ENCODE data around the gene SLC35F4.

SLC35F4 gene

DNA sequence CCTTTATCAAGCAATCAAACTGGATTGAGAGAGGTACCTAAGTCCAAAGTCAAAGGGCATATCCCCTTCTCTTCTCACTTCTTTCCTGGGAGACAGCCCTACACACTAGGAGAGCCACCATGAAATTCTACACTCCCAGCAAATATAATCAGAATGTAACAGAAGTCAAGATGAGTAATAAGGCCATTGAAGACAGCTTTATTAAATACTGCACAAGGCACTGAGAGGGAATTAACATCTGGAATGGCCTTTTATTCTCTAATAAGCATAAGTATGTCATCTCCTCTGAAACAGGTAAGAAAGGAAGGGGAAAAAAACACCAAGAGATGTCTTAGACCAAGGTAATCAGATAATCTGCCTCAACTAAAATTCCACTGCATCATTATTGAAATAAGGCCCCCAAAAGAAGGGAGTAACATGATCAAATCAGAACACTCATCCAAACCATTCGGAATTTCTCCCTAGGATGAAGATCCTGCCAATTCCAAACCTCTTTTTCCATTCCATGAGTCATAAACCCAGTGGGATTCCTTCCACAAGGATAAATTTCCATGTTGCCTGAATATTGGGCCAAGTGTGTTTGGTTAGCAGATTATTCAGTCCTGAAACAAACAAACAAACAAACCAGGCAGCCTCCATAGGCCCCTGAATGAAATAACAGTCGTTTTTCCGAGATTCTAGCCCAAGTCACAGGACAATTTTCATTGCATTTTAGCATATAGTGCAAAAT, 19.9 kb downstream of the SLC35F4 start:
- TF ChIP-seq JUND (IDR thresholded peaks at IDR 0.05; ENCODE audit: low read depth), result no peak
- in situ Hi-C loops (cut with HindIII; ENCODE audit: low pct_unique_long_range_greater_than_20kb, low sequenced_read_pairs), result no loop called here
- DNase-seq (ENCODE audit: low read depth in 1 of 2, low spot score in 1 of 2), result no peak

DNA sequence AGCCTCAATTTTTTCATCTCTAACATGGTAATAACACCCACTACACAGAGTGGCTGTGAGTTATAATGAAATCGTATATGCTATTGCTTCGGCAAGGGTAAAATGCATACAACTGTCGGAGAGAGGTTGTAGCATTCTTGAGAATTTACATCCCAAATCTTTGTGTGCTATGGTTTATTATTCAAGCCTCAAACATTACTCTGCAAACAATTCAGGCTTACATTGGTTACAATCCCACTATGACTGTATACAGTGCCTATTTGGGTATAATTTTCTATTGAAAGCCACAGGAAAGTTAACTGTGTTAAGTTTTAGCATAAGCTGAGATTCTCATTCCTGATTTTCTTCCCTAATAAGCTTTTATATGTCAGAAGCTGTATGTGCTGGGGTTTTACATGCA, 20.6 kb downstream of the SLC35F4 start:
- in situ Hi-C loops (cut with HindIII; ENCODE audit: low pct_unique_long_range_greater_than_20kb, low sequenced_read_pairs), result no loop called here
- DNase-seq (ENCODE audit: low read depth in 1 of 2, low spot score in 1 of 2), result no peak
- no peak for TF ChIP-seq JUND (IDR thresholded peaks at IDR 0.05; ENCODE audit: low read depth)

DNA sequence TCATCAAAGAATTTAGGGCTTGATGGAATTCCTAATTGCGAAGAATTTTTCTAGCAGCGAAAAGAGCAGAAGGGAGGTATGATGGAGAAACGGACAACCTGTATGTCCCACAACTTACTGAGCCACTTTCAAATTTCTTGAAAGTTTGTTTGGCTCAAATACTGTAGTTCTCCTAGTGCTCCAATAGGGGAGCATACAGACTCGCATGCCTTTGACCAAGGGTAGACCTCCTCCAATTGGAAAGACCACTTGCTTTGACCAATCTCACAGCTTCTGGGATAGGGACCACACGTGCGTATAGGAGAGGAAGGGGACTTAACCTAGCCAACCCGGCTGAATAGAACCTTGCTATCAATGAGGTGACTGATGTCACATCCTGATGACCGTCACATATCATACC, 28.6 kb downstream of the SLC35F4 start:
- TF ChIP-seq JUND (IDR thresholded peaks at IDR 0.05; ENCODE audit: low read depth), result no peak
- in situ Hi-C loops (cut with HindIII; ENCODE audit: low pct_unique_long_range_greater_than_20kb, low sequenced_read_pairs), result no loop called here
- DNase-seq (ENCODE audit: low read depth in 1 of 2, low spot score in 1 of 2), result no peak

DNA sequence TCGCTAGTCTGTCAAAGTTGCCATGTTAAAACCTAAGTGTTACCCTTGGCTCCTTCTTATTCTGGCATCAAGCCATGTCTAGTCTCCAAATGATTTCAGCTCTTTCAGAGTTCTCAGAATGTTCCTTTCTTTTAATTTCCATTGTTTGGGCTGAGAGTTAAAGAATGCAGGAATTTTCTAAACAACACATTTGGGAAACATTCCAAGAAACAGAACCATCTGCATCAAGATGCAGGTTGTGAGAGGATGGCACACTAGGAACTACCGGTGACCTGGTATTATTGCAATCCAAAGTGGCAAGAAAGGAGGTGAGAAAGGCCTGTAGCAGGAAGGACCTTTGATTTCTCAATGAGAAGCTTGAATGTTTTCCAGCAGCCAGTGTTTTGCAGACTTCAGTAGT, 30.1 kb downstream of the SLC35F4 start:
- no peak for DNase-seq (ENCODE audit: low read depth in 1 of 2, low spot score in 1 of 2)
- no peak for TF ChIP-seq JUND (IDR thresholded peaks at IDR 0.05; ENCODE audit: low read depth)
- in situ Hi-C loops (cut with HindIII; ENCODE audit: low pct_unique_long_range_greater_than_20kb, low sequenced_read_pairs), result no loop called here

DNA sequence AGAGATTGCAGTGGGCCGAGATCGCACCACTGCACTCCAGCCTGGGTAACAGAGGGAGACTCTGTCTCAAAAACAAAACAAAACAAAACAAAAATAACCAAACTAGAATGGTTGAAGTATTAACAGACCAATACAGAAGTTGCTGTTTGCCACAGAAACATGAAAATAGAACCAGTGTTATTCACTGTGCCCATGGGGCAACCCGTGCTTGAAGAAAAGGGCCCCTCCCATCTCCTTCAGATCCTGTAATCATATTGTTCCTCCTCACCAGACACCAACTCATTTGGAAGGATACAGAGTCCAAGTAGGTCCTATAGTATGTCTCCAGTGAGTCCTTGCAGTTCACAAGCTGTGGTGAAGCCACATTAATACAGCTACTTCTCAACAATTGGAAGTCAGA, 30.9 kb downstream of the SLC35F4 start:
- in situ Hi-C loops (cut with HindIII; ENCODE audit: low pct_unique_long_range_greater_than_20kb, low sequenced_read_pairs), result no loop called here
- DNase-seq (ENCODE audit: low read depth in 1 of 2, low spot score in 1 of 2), result no peak
- TF ChIP-seq JUND (IDR thresholded peaks at IDR 0.05; ENCODE audit: low read depth), result no peak

- in situ Hi-C loops (cut with HindIII; ENCODE audit: low pct_unique_long_range_greater_than_20kb, low sequenced_read_pairs), result no loop called here
- DNase-seq (ENCODE audit: low read depth in 1 of 2, low spot score in 1 of 2), result no peak
- no peak for TF ChIP-seq JUND (IDR thresholded peaks at IDR 0.05; ENCODE audit: low read depth)
Measured at GRCh38 chr14:57834001-57834598, 31.8 kb downstream of the SLC35F4 start.

DNA sequence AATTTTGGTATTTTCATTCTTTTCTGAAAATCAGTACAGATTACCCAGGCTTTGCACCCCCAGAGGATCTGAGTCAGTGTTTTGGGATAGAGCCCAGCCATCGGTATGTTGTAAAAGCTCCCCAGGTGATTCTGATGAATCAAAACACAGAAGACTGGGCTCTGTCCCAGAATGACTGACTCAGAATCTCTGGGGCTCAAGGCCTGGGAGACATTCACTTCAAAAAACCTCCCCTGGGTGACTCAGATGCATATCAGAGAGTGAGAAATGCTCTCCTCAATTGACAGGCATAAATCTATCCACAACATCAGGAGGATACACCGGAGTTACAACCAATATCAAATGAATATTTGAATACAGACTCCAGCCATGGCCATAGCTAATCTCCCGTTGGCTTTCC, 32.6 kb downstream of the SLC35F4 start:
- in situ Hi-C loops (cut with HindIII; ENCODE audit: low pct_unique_long_range_greater_than_20kb, low sequenced_read_pairs), result no loop called here
- TF ChIP-seq JUND (IDR thresholded peaks at IDR 0.05; ENCODE audit: low read depth), result no peak
- no peak for DNase-seq (ENCODE audit: low read depth in 1 of 2, low spot score in 1 of 2)

DNA sequence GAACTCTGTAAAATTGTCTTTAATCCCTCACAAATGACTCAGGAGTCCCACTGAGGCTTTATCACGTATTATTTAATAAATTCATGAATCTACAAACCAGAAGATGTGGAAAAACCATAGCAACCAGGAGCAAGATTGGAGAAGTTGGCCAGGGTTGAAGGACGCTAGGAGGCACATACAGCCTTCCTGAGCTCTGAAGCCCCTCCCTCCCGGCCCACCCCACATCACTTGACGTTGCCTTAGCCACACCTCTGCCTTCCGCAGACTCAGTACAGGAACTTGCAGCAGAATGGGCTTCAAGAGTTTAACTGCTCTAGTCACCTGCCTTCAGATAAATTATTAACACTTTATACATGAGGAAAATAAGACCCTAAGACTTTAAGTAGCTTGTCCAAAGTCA, 33.9 kb downstream of the SLC35F4 start:
- no peak for TF ChIP-seq JUND (IDR thresholded peaks at IDR 0.05; ENCODE audit: low read depth)
- in situ Hi-C loops (cut with HindIII; ENCODE audit: low pct_unique_long_range_greater_than_20kb, low sequenced_read_pairs), result no loop called here
- no peak for DNase-seq (ENCODE audit: low read depth in 1 of 2, low spot score in 1 of 2)

GRCh38 chr14:57828713-57829112, 37.2 kb downstream of the SLC35F4 start:
- DNase-seq (ENCODE audit: low read depth in 1 of 2, low spot score in 1 of 2), result no peak
- in situ Hi-C loops (cut with HindIII; ENCODE audit: low pct_unique_long_range_greater_than_20kb, low sequenced_read_pairs), result no loop called here
- no peak for TF ChIP-seq JUND (IDR thresholded peaks at IDR 0.05; ENCODE audit: low read depth)

GRCh38 chr14:57823015-57823660, 42.8 kb downstream of the SLC35F4 start:
- DNase-seq (ENCODE audit: low read depth in 1 of 2, low spot score in 1 of 2), result no peak
- in situ Hi-C loops (cut with HindIII; ENCODE audit: low pct_unique_long_range_greater_than_20kb, low sequenced_read_pairs), result no loop called here
- no peak for TF ChIP-seq JUND (IDR thresholded peaks at IDR 0.05; ENCODE audit: low read depth)

- DNase-seq (ENCODE audit: low read depth in 1 of 2, low spot score in 1 of 2), result no peak
- in situ Hi-C loops (cut with HindIII; ENCODE audit: low pct_unique_long_range_greater_than_20kb, low sequenced_read_pairs), result no loop called here
- TF ChIP-seq JUND (IDR thresholded peaks at IDR 0.05; ENCODE audit: low read depth), result no peak
Measured at GRCh38 chr14:57822081-57822480, 43.8 kb downstream of the SLC35F4 start.

GRCh38 chr14:57820581-57820980, 45.3 kb downstream of the SLC35F4 start:
- no peak for TF ChIP-seq JUND (IDR thresholded peaks at IDR 0.05; ENCODE audit: low read depth)
- DNase-seq (ENCODE audit: low read depth in 1 of 2, low spot score in 1 of 2), result no peak
- in situ Hi-C loops (cut with HindIII; ENCODE audit: low pct_unique_long_range_greater_than_20kb, low sequenced_read_pairs), result no loop called here

DNA sequence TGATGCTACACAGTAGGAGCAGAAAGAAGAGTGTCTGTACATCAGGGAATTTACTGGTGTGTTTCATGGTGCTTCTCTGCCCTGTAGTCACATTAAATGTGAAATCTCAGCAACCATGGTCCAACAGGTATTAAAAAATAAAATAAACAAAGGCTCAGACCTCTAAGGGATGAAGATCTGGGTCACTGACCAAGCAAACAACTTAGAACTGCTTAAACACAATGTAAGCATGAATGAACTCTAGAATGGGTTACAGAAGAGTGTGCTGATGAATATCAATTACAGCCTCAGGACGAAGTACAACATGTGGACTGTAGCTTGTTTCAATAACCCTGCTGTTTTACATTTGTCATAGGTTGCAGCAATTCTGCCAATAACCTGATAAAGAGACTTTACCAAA, 47.4 kb downstream of the SLC35F4 start:
- no peak for TF ChIP-seq JUND (IDR thresholded peaks at IDR 0.05; ENCODE audit: low read depth)
- peak in 1 of 2 experiments; percentile 33 for DNase-seq (ENCODE audit: low read depth in 1 of 2, low spot score in 1 of 2)
- in situ Hi-C loops (cut with HindIII; ENCODE audit: low pct_unique_long_range_greater_than_20kb, low sequenced_read_pairs), result no loop called here

Data from T47D (cell line).